NCI-H460 (cell line): Measurements from ENCODE around the gene GAGE12G. TPM values are rescaled to one million over a fixed set of nuclear protein-coding genes. Genes with fewer than 3 reads are reported as not detected.
"Not testable (repeated sequence)": the region's sequence is repeated elsewhere in the genome, so short reads cannot be mapped to it uniquely, and the experiment has no call there.

Experiments
- DNase-seq: peaks from one replicate; pipeline ENCODE4 v3.0.0-alpha.2; 2016; ENCODE audit warnings: low read depth; ENCODE audit errors: extremely low read depth
- polyA plus RNA-seq: library from polyadenylated mRNA; depleted of rRNA; stranded (reverse); fragments of >200 nt; gene quantifications from 2 replicates; pipeline ENCODE4 v1.2.3, GENCODE V29; 2014; cell fraction: nucleus; rRNA removed
- small RNA-seq, 2 experiments: library from RNA; depleted of rRNA; stranded (forward); fragments of <200 nt; gene quantifications; one replicate each; pipeline ENCODE3, GENCODE V24; 2014
- total RNA-seq: library from RNA; depleted of rRNA; stranded (reverse); fragments of >200 nt; shearing (Covaris generic); gene quantifications from 2 replicates; pipeline ENCODE4 v1.2.3, GENCODE V29; 2014; rRNA removed

GAGE12G gene
- not detected in 2 replicates for total RNA-seq
- polyA plus RNA-seq: not detected in 2 replicates

- DNase-seq: not testable (repeated sequence)
Observed at GRCh38 chrX:49570100-49570499, at the start of gene GAGE12G. GAGE12G (plus strand) TSS chrX:49570400; CDS start chrX:49571555, 1,155 bp downstream.

GRCh38 chrX:49531877-49532276 lies 38.3 kb upstream of the GAGE12G start, which contains the start of gene GAGE12C:
GAGE12C (plus strand) TSS chrX:49532177; CDS start chrX:49533332, 1,155 bp downstream.
- not testable (repeated sequence) for DNase-seq

GRCh38 chrX:49541433-49541832 lies 28.8 kb upstream of the GAGE12G start, which contains the start of gene GAGE12D:
GAGE12D (plus strand) TSS chrX:49541733; CDS start chrX:49542888, 1,155 bp downstream.
- DNase-seq: not testable (repeated sequence)

- DNase-seq: not testable (repeated sequence)
Observed at GRCh38 chrX:49550989-49551388, 19.2 kb upstream of the GAGE12G start, which contains the start of gene GAGE12E. GAGE12E (plus strand) TSS chrX:49551289; CDS start chrX:49552444, 1,155 bp downstream.

- not testable (repeated sequence) for DNase-seq
Observed at GRCh38 chrX:49560542-49560941, 9.7 kb upstream of the GAGE12G start, which contains the start of gene GAGE12F. GAGE12F (plus strand) TSS chrX:49560842; CDS start chrX:49561997, 1,155 bp downstream.

- DNase-seq: not testable (repeated sequence)
Observed at GRCh38 chrX:49568728-49569127, 1.5 kb upstream of the GAGE12G start.

- DNase-seq: not testable (repeated sequence)
Observed at GRCh38 chrX:49569152-49569551, 1.0 kb upstream of the GAGE12G start.

GRCh38 chrX:49579649-49580048 lies 9.4 kb downstream of the GAGE12G start, which contains the start of gene GAGE12H:
GAGE12H (plus strand) TSS chrX:49579949; CDS start chrX:49581104, 1,155 bp downstream.
- DNase-seq: not testable (repeated sequence)

GRCh38 chrX:49589196-49589595 lies 19.0 kb downstream of the GAGE12G start, which contains the start of gene GAGE2A:
GAGE2A (plus strand) TSS chrX:49589496; CDS start chrX:49590651, 1,155 bp downstream.
- not testable (repeated sequence) for DNase-seq

- not testable (repeated sequence) for DNase-seq
Observed at GRCh38 chrX:49589769-49590478, 19.7 kb downstream of the GAGE12G start.

GRCh38 chrX:49590488-49590887 lies 20.3 kb downstream of the GAGE12G start:
- not testable (repeated sequence) for DNase-seq

GRCh38 chrX:49598720-49599119 lies 28.5 kb downstream of the GAGE12G start, which contains the start of gene GAGE1:
GAGE1 (plus strand) TSS chrX:49599020; CDS start chrX:49600175, 1,155 bp downstream.
- not testable (repeated sequence) for DNase-seq

- DNase-seq: no peak
Observed at GRCh38 chrX:49610718-49611310, 40.6 kb downstream of the GAGE12G start.

GRCh38 chrX:49618574-49618973 lies 48.4 kb downstream of the GAGE12G start:
- no peak for DNase-seq

Small RNA genes within 50 kb of the gene (small RNA-seq; reads per million reads assigned to genes)
- gene GAGE12B: 0 reads per million in 2 experiments

Other genes starting within 250 kb of the GAGE12G start
- not detected in 2 replicates for gene GAGE12J, start 248.4 kb upstream of the GAGE12G start, total RNA-seq
- not detected in 2 replicates for gene GAGE13, start 238.8 kb upstream of the GAGE12G start, total RNA-seq
- gene GAGE12C, start 38.2 kb upstream of the GAGE12G start, total RNA-seq: not detected in 2 replicates
- gene GAGE12D, start 28.7 kb upstream of the GAGE12G start, total RNA-seq: not detected in 2 replicates
- not detected in 2 replicates for gene GAGE12E, start 19.1 kb upstream of the GAGE12G start, total RNA-seq
- gene GAGE12F, start 9.6 kb upstream of the GAGE12G start, total RNA-seq: not detected in 2 replicates
- not detected in 2 replicates for gene GAGE12H, start 9.5 kb downstream of the GAGE12G start, total RNA-seq
- not detected in 2 replicates for gene GAGE2A, start 19.1 kb downstream of the GAGE12G start, total RNA-seq
- gene GAGE1, start 28.6 kb downstream of the GAGE12G start, total RNA-seq: not detected in 2 replicates
- not detected in 2 replicates for gene PAGE1, start 125.6 kb downstream of the GAGE12G start, total RNA-seq